ENCODE results near the gene IMMP2L.

- TF ChIP-seq POLR2AphosphoS5 (IDR thresholded peaks at IDR 0.05), result no peak
- TF ChIP-seq, protein P1, sequence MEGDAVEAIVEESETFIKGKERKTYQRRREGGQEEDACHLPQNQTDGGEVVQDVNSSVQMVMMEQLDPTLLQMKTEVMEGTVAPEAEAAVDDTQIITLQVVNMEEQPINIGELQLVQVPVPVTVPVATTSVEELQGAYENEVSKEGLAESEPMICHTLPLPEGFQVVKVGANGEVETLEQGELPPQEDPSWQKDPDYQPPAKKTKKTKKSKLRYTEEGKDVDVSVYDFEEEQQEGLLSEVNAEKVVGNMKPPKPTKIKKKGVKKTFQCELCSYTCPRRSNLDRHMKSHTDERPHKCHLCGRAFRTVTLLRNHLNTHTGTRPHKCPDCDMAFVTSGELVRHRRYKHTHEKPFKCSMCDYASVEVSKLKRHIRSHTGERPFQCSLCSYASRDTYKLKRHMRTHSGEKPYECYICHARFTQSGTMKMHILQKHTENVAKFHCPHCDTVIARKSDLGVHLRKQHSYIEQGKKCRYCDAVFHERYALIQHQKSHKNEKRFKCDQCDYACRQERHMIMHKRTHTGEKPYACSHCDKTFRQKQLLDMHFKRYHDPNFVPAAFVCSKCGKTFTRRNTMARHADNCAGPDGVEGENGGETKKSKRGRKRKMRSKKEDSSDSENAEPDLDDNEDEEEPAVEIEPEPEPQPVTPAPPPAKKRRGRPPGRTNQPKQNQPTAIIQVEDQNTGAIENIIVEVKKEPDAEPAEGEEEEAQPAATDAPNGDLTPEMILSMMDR (IDR thresholded peaks at IDR 0.05), result no peak
- TF ChIP-seq EP300 (IDR thresholded peaks at IDR 0.05), result no peak
- TF ChIP-seq POLR2A (IDR thresholded peaks at IDR 0.05), result no peak
Measured at GRCh38 chr7:110645616-110646015, 916.7 kb downstream of the IMMP2L start.
